IMR-90 (cell line): ENCODE measurements around the gene FBXL4. TPM values are rescaled to one million over a fixed set of nuclear protein-coding genes. Genes with fewer than 3 reads are reported as not detected.

Source experiments
- ATAC-seq: fragments of 200-7000 bp; cut with Tn5 transposase; 2 replicates; pipeline ENCODE4 v1.9.1; 2020; ENCODE audit warnings: low read depth, mild to moderate bottlenecking, moderate library complexity
- BruUV-seq: library from RNA; stranded (reverse); fragments of 400-500 nt; replicated peaks from 2 replicates; lab custom pipeline; 2021; lab: Mats Ljungman, UMichigan
- CTCF ChIA-PET: fragments of 300-600 bp; formaldehyde crosslinking; extraction: SDS; loops from one replicate; lab custom pipeline; 2021; ENCODE audit warnings: antibody characterized with exemption; lab: Yijun Ruan, JAX
- POLR2A ChIA-PET: fragments of 300-600 bp; sonication (Branson Sonifier 250); formaldehyde crosslinking; loops from one replicate; lab custom pipeline; 2022; ENCODE audit warnings: antibody characterized with exemption; ENCODE audit not compliant: unreplicated experiment; lab: Charles Lee
- DNase-seq: peaks from one replicate; pipeline ENCODE4 v3.0.0; 2013
- H2AFZ ChIP-seq: replicated peaks from 2 replicates; pipeline ENCODE3; 2013; ENCODE audit warnings: low read length, mild to moderate bottlenecking; ENCODE audit not compliant: poor library complexity
- H2AK5ac ChIP-seq: 2 replicates; pipeline ENCODE4 v1.6.1; 2013; ENCODE audit warnings: low read depth, low read length, inconsistent platforms
- H2AK9ac ChIP-seq: replicated peaks from 2 replicates; pipeline ENCODE3; 2013; ENCODE audit warnings: mild to moderate bottlenecking, low read depth, low read length, moderate library complexity; ENCODE audit not compliant: poor library complexity
- H2BK120ac ChIP-seq: 2 replicates; pipeline ENCODE4 v1.6.1; 2013; ENCODE audit warnings: low read depth, low read length, inconsistent platforms
- H2BK15ac ChIP-seq: 3 replicates; pipeline ENCODE4 v1.6.1; 2013; ENCODE audit warnings: low read depth, low read length, inconsistent platforms
- H2BK20ac ChIP-seq: 2 replicates; pipeline ENCODE4 v1.6.1; 2013; ENCODE audit warnings: low read depth, mild to moderate bottlenecking, inconsistent platforms, low read length, moderate library complexity
- H2BK5ac ChIP-seq: 2 replicates; pipeline ENCODE4 v1.6.1; 2013; ENCODE audit warnings: mild to moderate bottlenecking, low read depth, low read length, inconsistent platforms; ENCODE audit not compliant: poor library complexity, severe bottlenecking
- H3K14ac ChIP-seq: replicated peaks from 2 replicates; pipeline ENCODE4 v1.6.1; 2013; ENCODE audit warnings: low read depth, low read length, inconsistent platforms
- H3K18ac ChIP-seq: 2 replicates; pipeline ENCODE4 v1.6.1; 2013; ENCODE audit warnings: low read depth, low read length, control low read depth
- H3K23ac ChIP-seq: 2 replicates; pipeline ENCODE4 v1.6.1; 2013; ENCODE audit warnings: low read depth, low read length, inconsistent platforms
- H3K27ac ChIP-seq: 2 replicates; pipeline ENCODE4 v1.5.1; 2013; ENCODE audit warnings: mild to moderate bottlenecking, control low read depth, low read length; ENCODE audit not compliant: insufficient read depth
- H3K27me3 ChIP-seq: 2 replicates; pipeline ENCODE4 v1.6.1; 2013; ENCODE audit warnings: low read length; ENCODE audit not compliant: control insufficient read depth, insufficient read depth
- H3K36me3 ChIP-seq: 2 replicates; pipeline ENCODE4 v1.6.1; 2013; ENCODE audit warnings: low read length, mixed read lengths; ENCODE audit not compliant: control insufficient read depth, insufficient read depth
- H3K4ac ChIP-seq: 2 replicates; pipeline ENCODE4 v1.6.1; 2013; ENCODE audit warnings: low read depth, low read length, inconsistent platforms
- H3K4me1 ChIP-seq: 2 replicates; pipeline ENCODE4 v1.6.1; 2013; ENCODE audit warnings: low read length, mixed read lengths; ENCODE audit not compliant: control insufficient read depth, insufficient read depth
- H3K4me2 ChIP-seq: 2 replicates; pipeline ENCODE4 v1.6.1; 2013; ENCODE audit warnings: low read depth, mild to moderate bottlenecking, control low read depth, low read length, moderate library complexity
- H3K4me3 ChIP-seq: 2 replicates; pipeline ENCODE4 v1.5.1; 2013; ENCODE audit warnings: low read depth, mild to moderate bottlenecking, control low read depth, low read length, moderate library complexity; ENCODE audit not compliant: insufficient read depth
- H3K56ac ChIP-seq: 2 replicates; pipeline ENCODE4 v1.6.1; 2013; ENCODE audit warnings: low read length, inconsistent platforms; ENCODE audit not compliant: insufficient read depth; ENCODE audit errors: extremely low read depth
- H3K79me1 ChIP-seq, 2 experiments: 2 replicates each; pipeline ENCODE4 v1.6.1; 2013; ENCODE audit warnings: low read length in 2 of 2, inconsistent platforms in 1 of 2, low read depth in 1 of 2
- H3K9ac ChIP-seq: 2 replicates; pipeline ENCODE4 v1.6.1; 2013; ENCODE audit warnings: low read depth, low read length, control low read depth
- H3K9me1 ChIP-seq: 2 replicates; pipeline ENCODE4 v1.6.1; 2013; ENCODE audit warnings: low read length, inconsistent platforms; ENCODE audit not compliant: insufficient read depth
- H3K9me3 ChIP-seq: 2 replicates; pipeline ENCODE4 v1.6.1; 2013; ENCODE audit warnings: low read length; ENCODE audit not compliant: control insufficient read depth, insufficient read depth
- H4K20me1 ChIP-seq: 2 replicates; pipeline ENCODE4 v1.6.1; 2013; ENCODE audit warnings: low read length, inconsistent platforms; ENCODE audit not compliant: insufficient read depth
- H4K5ac ChIP-seq: 2 replicates; pipeline ENCODE4 v1.6.1; 2013; ENCODE audit warnings: mild to moderate bottlenecking, low read depth, low read length, control low read depth
- H4K8ac ChIP-seq, 2 experiments: 2 replicates each; pipeline ENCODE4 v1.6.1; 2013; ENCODE audit warnings: low read depth in 2 of 2, low read length in 2 of 2, control low read depth in 1 of 2, inconsistent platforms in 1 of 2
- H4K91ac ChIP-seq: 2 replicates; pipeline ENCODE4 v1.6.1; 2013; ENCODE audit warnings: low read depth, low read length, inconsistent platforms; ENCODE audit not compliant: insufficient read depth
- BHLHE40 ChIP-seq: fragments of 150-350 bp; IDR thresholded peaks from 2 replicates; pipeline ENCODE4 v1.6.1; 2016; ENCODE audit warnings: mild to moderate bottlenecking, low read depth, low read length
- CEBPB ChIP-seq: IDR thresholded peaks from 2 replicates; pipeline ENCODE4 v1.6.1; 2012; ENCODE audit warnings: low read depth, low read length, improper control_type of control experiment
- CHD1 ChIP-seq: IDR thresholded peaks from 2 replicates; pipeline ENCODE4 v1.6.1; 2012; ENCODE audit warnings: low read depth, low read length, improper control_type of control experiment
- CTCF ChIP-seq: conservative IDR thresholded peaks from 2 replicates; pipeline ENCODE4 v1.5.1; 2012; ENCODE audit warnings: mild to moderate bottlenecking, low read depth, low read length, improper control_type of control experiment
- ELK1 ChIP-seq: fragments of 150-350 bp; IDR thresholded peaks from 2 replicates; pipeline ENCODE4 v1.6.1; 2016; ENCODE audit warnings: low read depth, mild to moderate bottlenecking, low read length, moderate library complexity, borderline replicate concordance
- FOS ChIP-seq: fragments of 150-350 bp; IDR thresholded peaks from 2 replicates; pipeline ENCODE4 v1.6.1; 2016; ENCODE audit warnings: low read depth, low read length
- MAFK ChIP-seq: IDR thresholded peaks from 2 replicates; pipeline ENCODE4 v1.6.1; 2012; ENCODE audit warnings: low read depth, low read length, improper control_type of control experiment
- MAZ ChIP-seq: IDR thresholded peaks from 2 replicates; pipeline ENCODE4 v1.6.1; 2012; ENCODE audit warnings: low read depth, mild to moderate bottlenecking, low read length, improper control_type of control experiment, moderate library complexity, borderline replicate concordance
- MXI1 ChIP-seq: IDR thresholded peaks from 2 replicates; pipeline ENCODE4 v1.6.1; 2012; ENCODE audit warnings: low read depth, mild to moderate bottlenecking, low read length, moderate library complexity, borderline replicate concordance
- NFE2L2 ChIP-seq: fragments of 150-350 bp; IDR thresholded peaks from 2 replicates; pipeline ENCODE4 v1.6.1; 2016; ENCODE audit warnings: low read depth, mild to moderate bottlenecking, low read length
- POLR2A ChIP-seq: IDR thresholded peaks from 2 replicates; pipeline ENCODE4 v1.6.1; 2012; ENCODE audit warnings: mild to moderate bottlenecking, low read depth, low read length
- RAD21 ChIP-seq: IDR thresholded peaks from 2 replicates; pipeline ENCODE4 v1.6.1; 2012; ENCODE audit warnings: low read length, improper control_type of control experiment
- RCOR1 ChIP-seq: IDR thresholded peaks from 2 replicates; pipeline ENCODE4 v1.6.1; 2012; ENCODE audit warnings: mild to moderate bottlenecking, low read length, improper control_type of control experiment; ENCODE audit not compliant: insufficient replicate concordance
- RFX5 ChIP-seq: IDR thresholded peaks from 2 replicates; pipeline ENCODE4 v1.8.0; 2012; ENCODE audit warnings: low read depth, mild to moderate bottlenecking, low read length, moderate library complexity
- SMC3 ChIP-seq: fragments of 150-350 bp; IDR thresholded peaks from 2 replicates; pipeline ENCODE4 v1.6.1; 2016; ENCODE audit warnings: low read depth, mild to moderate bottlenecking, antibody characterized with exemption, low read length, moderate library complexity
- USF2 ChIP-seq: fragments of 150-350 bp; IDR thresholded peaks from 2 replicates; pipeline ENCODE4 v1.6.1; 2017; ENCODE audit warnings: mild to moderate bottlenecking, antibody characterized with exemption, low read length, low read depth
- WGBS, 2 experiments: methylation state at CpG; one replicate each; pipeline versions ENCODE4 v1.1.5 to v1.1.7; 2013; ENCODE audit warnings: missing lambda C conversion rate in 2 of 2; ENCODE audit not compliant: insufficient read length in 1 of 2; ENCODE audit errors: extremely low coverage in 2 of 2; 5-methylcytosine and 5-hydroxymethylcytosine counted together
- dilution Hi-C: fragments of 300-500 bp; cut with HindIII; formaldehyde crosslinking; loops from one replicate; pipeline ENCODE4 v1.14.3; 2018; ENCODE audit warnings: low sequenced_read_pairs; ENCODE audit not compliant: unreplicated experiment
- in situ Hi-C: fragments of 300-500 bp; cut with MboI; formaldehyde crosslinking; loops from 3 replicates; pipeline ENCODE4 v1.14.3; 2019; ENCODE audit warnings: low sequenced_read_pairs, inconsistent platforms, mixed read lengths
- intact Hi-C: fragments of 100-400 bp; cut with micrococcal nuclease; formaldehyde crosslinking; loops from 2 replicates; pipeline ENCODE4 v1.10.0; 2022
- polyA plus RNA-seq, 3 experiments: library from polyadenylated mRNA; depleted of rRNA; stranded (reverse); fragments of >200 nt; gene quantifications; 2 replicates each; pipeline ENCODE4 v1.2.3, GENCODE V29; 2012; ENCODE audit warnings: low replicate concordance in 1 of 3
- total RNA-seq: library from RNA; depleted of rRNA; stranded (reverse); fragments of >200 nt; gene quantifications from 2 replicates; pipeline ENCODE4 v1.2.3, GENCODE V29; 2012

FBXL4 gene
- total and polyA plus RNA-seq, 2 of the 4 experiments (the other 2 are of a cell fraction) = 7.8 to 17.6 TPM

GRCh38 chr6:98973571-98973970 is 25.8 kb upstream of the FBXL4 start:
- WGBS, 2 experiments = no CpG with 5 or more reads among the region's 1 CpG
- no peak overlapping the region for H2AK5ac ChIP-seq
- intact Hi-C loops = no loop called here
- H2BK20ac ChIP-seq = no peak overlapping the region
- BruUV-seq = no TSS peak
- H3K27ac ChIP-seq = no peak overlapping the region
- H2AK9ac ChIP-seq = no peak overlapping the region
- H3K18ac ChIP-seq = no peak overlapping the region
- H4K8ac ChIP-seq = no peak overlapping the region
- no peaks in the 10 kb centered on the region for H3K9me3 ChIP-seq
- POLR2A ChIA-PET = no interaction called here
- in situ Hi-C loops = no loop called here
- CTCF ChIA-PET = no interaction called here
- H3K4ac ChIP-seq = no peak overlapping the region
- H3K9ac ChIP-seq = no peak overlapping the region
- no peak overlapping the region for H4K5ac ChIP-seq
- H3K4me2 ChIP-seq = no peak overlapping the region
- no peaks in the 10 kb centered on the region for H3K79me1 ChIP-seq
- no peaks in the 10 kb centered on the region for H4K20me1 ChIP-seq
- H2AFZ ChIP-seq = no peak overlapping the region
- H3K56ac ChIP-seq = no peak overlapping the region
- H2BK120ac ChIP-seq = no peak overlapping the region
- H3K36me3 ChIP-seq = no peaks in the 10 kb centered on the region
- no peaks in the 10 kb centered on the region; the same call in 1 of the 2 replicates for H3K27me3 ChIP-seq
- H3K4me1 ChIP-seq = no peaks in the 10 kb centered on the region
- H3K23ac ChIP-seq = no peak overlapping the region
- H3K9me1 ChIP-seq = no peaks in the 10 kb centered on the region
- TF ChIP-seq RCOR1 = no peak
- no peak for TF ChIP-seq FOS
- TF ChIP-seq RFX5 = no peak
- no peak for TF ChIP-seq MAFK
- no peak for TF ChIP-seq USF2
- TF ChIP-seq CTCF = no peak
- TF ChIP-seq CEBPB = no peak
- TF ChIP-seq MAZ = no peak
- no peak for TF ChIP-seq ELK1
- TF ChIP-seq NFE2L2 = no peak
- no peak for TF ChIP-seq RAD21
- no peak for TF ChIP-seq CHD1
- TF ChIP-seq MXI1 = no peak
- TF ChIP-seq BHLHE40 = no peak
- no peak for TF ChIP-seq SMC3
- no peak for TF ChIP-seq POLR2A
- H2BK15ac ChIP-seq = no peak overlapping the region
- H3K14ac ChIP-seq = no peak overlapping the region
- H3K4me3 ChIP-seq = no peak overlapping the region
- H2BK5ac ChIP-seq = no peak overlapping the region
- H4K91ac ChIP-seq = no peak overlapping the region
- dilution Hi-C loops = no loop called here
- ATAC-seq (no peak), DNase-seq (no peak)
